ENCODE data around the gene DPM1. TPM values are rescaled to one million over a fixed set of nuclear protein-coding genes. Genes with fewer than 3 reads are reported as not detected.

Gene DPM1
- total and polyA plus RNA-seq, 2 donors from 2014 or later, result 32.4 to 53.2 TPM

GRCh38 chr20:50911716-50912115, 46.6 kb downstream of the DPM1 start:
- FAIRE-seq, result no peak
- DNase-seq, result no peak
- Histone ChIP-seq H3K27me3 (ENCODE audit: control insufficient read depth, insufficient read depth, low read length) (no peaks in the 10 kb centered on the region), H3K36me3 (ENCODE audit: control insufficient read depth in 2 of 3, insufficient read depth in 3 of 3, low read length in 3 of 3) (no peaks in the 10 kb centered on the region), H3K4me1 (ENCODE audit: control insufficient read depth in 2 of 3, insufficient read depth in 2 of 3, low read depth in 1 of 3, low read length in 3 of 3) (peaks cover 6 to 14% (median 10%) of the 10 kb centered on the region in 3 donors), H3K9me3 (ENCODE audit: control insufficient read depth in 2 of 3, insufficient read depth in 1 of 3, low read length in 3 of 3) (no peaks in the 10 kb centered on the region), H3K27ac (ENCODE audit: low read depth in 2 of 2, low read length in 2 of 2) (no peak overlapping the region), H3K9ac (ENCODE audit: low read length in 3 of 3) (no peak overlapping the region), H3K4me3 (ENCODE audit: low read length in 3 of 3) (no peak overlapping the region)
- TF ChIP-seq CTCF (IDR thresholded peaks at IDR 0.05; ENCODE audit: borderline replicate concordance, extremely low read depth, insufficient read depth), result no peak
- intact Hi-C loops (cut with DNase I), result no loop called here

GRCh38 chr20:50911030-50911429, 47.3 kb downstream of the DPM1 start:
- intact Hi-C loops (cut with DNase I), result no loop called here
- H3K27ac ChIP-seq (ENCODE audit: low read depth in 2 of 2, low read length in 2 of 2), result no peak overlapping the region
- H3K4me3 ChIP-seq (ENCODE audit: low read length in 3 of 3), result no peak overlapping the region
- no peak for TF ChIP-seq CTCF (IDR thresholded peaks at IDR 0.05; ENCODE audit: borderline replicate concordance, extremely low read depth, insufficient read depth)
- H3K9ac ChIP-seq (ENCODE audit: low read length in 3 of 3), result no peak overlapping the region
- DNase-seq (no peak), FAIRE-seq (no peak)
- no peaks in the 10 kb centered on the region for H3K27me3 ChIP-seq (ENCODE audit: control insufficient read depth, insufficient read depth, low read length)
- peaks cover 6 to 11% (median 10%) of the 10 kb centered on the region in 3 donors for H3K4me1 ChIP-seq (ENCODE audit: control insufficient read depth in 2 of 3, insufficient read depth in 2 of 3, low read depth in 1 of 3, low read length in 3 of 3)
- no peaks in the 10 kb centered on the region for H3K36me3 ChIP-seq (ENCODE audit: control insufficient read depth in 2 of 3, insufficient read depth in 3 of 3, low read length in 3 of 3)
- no peaks in the 10 kb centered on the region for H3K9me3 ChIP-seq (ENCODE audit: control insufficient read depth in 2 of 3, insufficient read depth in 1 of 3, low read length in 3 of 3)

DNA sequence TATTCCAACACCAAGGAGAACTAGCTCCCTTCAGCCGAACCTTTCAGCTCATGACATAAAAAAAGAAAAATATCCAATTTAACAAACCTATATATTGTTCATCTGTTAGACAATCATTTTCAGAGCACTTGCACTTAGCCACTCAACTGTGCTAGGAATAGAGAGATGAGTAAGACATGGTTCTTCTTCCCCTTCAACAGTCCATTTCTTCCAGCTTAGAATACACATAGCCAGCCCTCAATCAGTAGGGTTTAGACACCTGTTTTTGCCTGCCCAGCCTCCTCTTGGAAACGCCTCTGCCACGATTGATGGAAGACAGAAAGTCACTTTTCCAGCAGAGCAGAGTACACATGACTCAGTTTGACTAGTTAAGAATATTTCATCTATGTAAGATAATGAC, 48.9 kb downstream of the DPM1 start:
- Histone ChIP-seq H3K9ac (ENCODE audit: low read length in 3 of 3) (no peak overlapping the region), H3K4me3 (ENCODE audit: low read length in 3 of 3) (no peak overlapping the region), H3K27ac (ENCODE audit: low read depth in 2 of 2, low read length in 2 of 2) (no peak overlapping the region), H3K9me3 (ENCODE audit: control insufficient read depth in 2 of 3, insufficient read depth in 1 of 3, low read length in 3 of 3) (no peaks in the 10 kb centered on the region), H3K36me3 (ENCODE audit: control insufficient read depth in 2 of 3, insufficient read depth in 3 of 3, low read length in 3 of 3) (no peaks in the 10 kb centered on the region), H3K27me3 (ENCODE audit: control insufficient read depth, insufficient read depth, low read length) (no peaks in the 10 kb centered on the region), H3K4me1 (ENCODE audit: control insufficient read depth in 2 of 3, insufficient read depth in 2 of 3, low read depth in 1 of 3, low read length in 3 of 3) (peaks cover 0 to 6% (median 1%) of the 10 kb centered on the region in 3 donors)
- TF ChIP-seq CTCF (IDR thresholded peaks at IDR 0.05; ENCODE audit: borderline replicate concordance, extremely low read depth, insufficient read depth), result no peak
- DNase-seq (no peak), FAIRE-seq (no peak)
- intact Hi-C loops (cut with DNase I), result no loop called here

- intact Hi-C loops (cut with DNase I), result no loop called here
- Histone ChIP-seq H3K9me3 (ENCODE audit: control insufficient read depth in 2 of 3, insufficient read depth in 1 of 3, low read length in 3 of 3) (no peaks in the 10 kb centered on the region), H3K4me1 (ENCODE audit: control insufficient read depth in 2 of 3, insufficient read depth in 2 of 3, low read depth in 1 of 3, low read length in 3 of 3) (peaks cover 0 to 7% (median 0%) of the 10 kb centered on the region in 3 donors), H3K4me3 (ENCODE audit: low read length in 3 of 3) (no peak overlapping the region), H3K27me3 (ENCODE audit: control insufficient read depth, insufficient read depth, low read length) (no peaks in the 10 kb centered on the region), H3K27ac (ENCODE audit: low read depth in 2 of 2, low read length in 2 of 2) (no peak overlapping the region), H3K36me3 (ENCODE audit: control insufficient read depth in 2 of 3, insufficient read depth in 3 of 3, low read length in 3 of 3) (peaks cover 8 to 17% (median 9%) of the 10 kb centered on the region in 3 donors), H3K9ac (ENCODE audit: low read length in 3 of 3) (no peak overlapping the region)
- no peak for FAIRE-seq
- TF ChIP-seq CTCF (IDR thresholded peaks at IDR 0.05; ENCODE audit: borderline replicate concordance, extremely low read depth, insufficient read depth), result no peak
- DNase-seq, result no peak
Measured at GRCh38 chr20:50904067-50904570, 54.2 kb downstream of the DPM1 start.

All from kidney (tissue), 14 donors.